Smooth muscle cell (in vitro differentiated cells): ENCODE measurements around the gene CACNA1B. TPM values are rescaled to one million over a fixed set of nuclear protein-coding genes. Genes with fewer than 3 reads are reported as not detected.

Experiments used
- DNase-seq: peaks from one replicate; lab custom pipeline; 2025; ENCODE audit not compliant: unreplicated experiment; lab: John Stamatoyannopoulos, UW
- H2AFZ ChIP-seq: fragments of 200-600 bp; sonication (generic); 2 replicates; pipeline ENCODE4 v1.6.0; 2016; ENCODE audit warnings: antibody characterized with exemption, low read depth, mild to moderate bottlenecking
- H3F3A ChIP-seq: fragments of 200-600 bp; sonication (generic); 2 replicates; pipeline ENCODE4 v1.6.0; 2017; ENCODE audit warnings: antibody characterized with exemption, low read depth
- H3K27ac ChIP-seq: fragments of 200-600 bp; sonication (generic); 2 replicates; pipeline ENCODE4 v1.5.1; 2016; ENCODE audit warnings: low read depth, mild to moderate bottlenecking
- H3K27me3 ChIP-seq: fragments of 200-600 bp; sonication (generic); 2 replicates; pipeline ENCODE4 v1.6.1; 2016; ENCODE audit warnings: low read depth, mild to moderate bottlenecking
- H3K36me3 ChIP-seq: fragments of 200-600 bp; sonication (generic); 2 replicates; pipeline ENCODE4 v1.5.1; 2016; ENCODE audit warnings: low read depth
- H3K4me1 ChIP-seq: fragments of 200-600 bp; sonication (generic); 2 replicates; pipeline ENCODE4 v1.5.1; 2016; ENCODE audit warnings: low read depth
- H3K4me2 ChIP-seq: fragments of 200-600 bp; sonication (generic); 2 replicates; pipeline ENCODE4 v1.6.0; 2016; ENCODE audit warnings: mild to moderate bottlenecking
- H3K4me3 ChIP-seq: fragments of 200-600 bp; sonication (generic); 2 replicates; pipeline ENCODE4 v1.5.1; 2016; ENCODE audit warnings: mild to moderate bottlenecking
- H3K79me2 ChIP-seq: fragments of 200-600 bp; sonication (generic); 2 replicates; pipeline ENCODE4 v1.6.0; 2016; ENCODE audit warnings: low read depth, mild to moderate bottlenecking
- H3K9ac ChIP-seq: fragments of 200-600 bp; sonication (generic); 2 replicates; pipeline ENCODE4 v1.6.0; 2016; ENCODE audit warnings: low read depth
- H3K9me3 ChIP-seq: fragments of 200-600 bp; sonication (generic); replicated peaks from 2 replicates; pipeline ENCODE4 v1.5.1; 2016; ENCODE audit warnings: low read depth
- H4K20me1 ChIP-seq: fragments of 200-600 bp; sonication (generic); 2 replicates; pipeline ENCODE4 v1.6.0; 2016; ENCODE audit warnings: low read depth
- CTCF ChIP-seq: fragments of 200-600 bp; sonication (generic); IDR thresholded peaks from 2 replicates; pipeline ENCODE4 v1.5.1; 2017; ENCODE audit warnings: borderline replicate concordance, mild to moderate bottlenecking, antibody characterized with exemption; ENCODE audit not compliant: insufficient read depth, poor library complexity, severe bottlenecking
- WGBS: methylation state at CpG from one replicate; pipeline ENCODE4 v1.1.7; 2016; ENCODE audit warnings: low lambda C conversion rate; 5-methylcytosine and 5-hydroxymethylcytosine counted together
- polyA plus RNA-seq: library from polyadenylated mRNA; unstranded; fragments of >200 nt; fragmentation: Nextera tagmentation; extraction: Ambion mirVana; gene quantifications from 2 replicates; pipeline ENCODE4 v1.2.1, GENCODE V29; 2016
- total RNA-seq: library from RNA; depleted of rRNA; stranded (reverse); fragments of >200 nt; gene quantifications from 2 replicates; pipeline ENCODE4 v1.2.3, GENCODE V29; 2014

The CACNA1B gene
- total and polyA plus RNA-seq, 2 experiments from 2014 or later, result 0.09 to 0.23 TPM

DNA sequence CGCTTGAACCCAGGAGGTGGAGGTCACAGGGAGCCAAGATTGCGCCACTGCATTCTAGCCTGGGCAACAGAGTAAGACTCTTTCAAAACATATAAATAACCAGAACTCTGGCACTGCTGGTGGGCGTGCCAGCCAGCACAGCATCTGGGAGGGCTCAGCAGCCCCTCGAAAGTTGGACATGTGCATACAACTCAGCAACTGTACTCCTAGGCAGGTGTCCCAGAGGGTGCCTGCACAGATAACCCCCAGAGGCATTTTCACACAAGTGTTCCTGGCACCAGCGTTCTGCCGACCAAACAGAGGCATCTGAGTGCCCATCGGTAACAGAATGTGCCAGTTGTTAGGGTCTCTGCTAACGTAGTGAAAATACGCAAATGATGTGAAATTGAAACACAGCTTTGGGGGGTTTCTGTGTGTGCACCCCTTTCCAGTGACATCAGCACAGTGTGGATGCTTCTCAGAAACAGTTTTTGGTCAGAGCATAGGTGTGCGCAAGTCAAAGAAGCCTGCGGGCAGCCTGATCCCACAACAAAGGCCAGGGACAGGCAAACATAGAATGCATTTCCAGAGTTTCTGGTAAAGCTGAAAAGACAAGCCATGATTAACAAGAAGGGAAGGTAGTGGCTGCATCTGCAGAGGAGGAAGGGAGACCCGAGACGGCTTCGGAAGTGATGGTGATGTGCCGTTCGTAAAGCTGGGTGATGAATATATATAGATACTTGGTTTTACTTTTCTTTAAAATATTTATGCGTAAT lies 190.2 kb downstream of the CACNA1B start:
- Histone ChIP-seq H3F3A (no peaks in the 10 kb centered on the region), H3K4me1 (no peaks in the 10 kb centered on the region), H3K9ac (no peak overlapping the region), H3K27me3 (no peaks in the 10 kb centered on the region), H3K27ac (no peak overlapping the region), H2AFZ (no peak overlapping the region), H3K36me3 (no peaks in the 10 kb centered on the region), H4K20me1 (no peaks in the 10 kb centered on the region), H3K9me3 (no peaks in the 10 kb centered on the region), H3K4me2 (no peak overlapping the region), H3K79me2 (no peaks in the 10 kb centered on the region), H3K4me3 (no peak overlapping the region)
- 92% methylated on average over 17 of the region's 17 CpGs for WGBS
- no peak for TF ChIP-seq CTCF
- DNase-seq, result no peak

DNA sequence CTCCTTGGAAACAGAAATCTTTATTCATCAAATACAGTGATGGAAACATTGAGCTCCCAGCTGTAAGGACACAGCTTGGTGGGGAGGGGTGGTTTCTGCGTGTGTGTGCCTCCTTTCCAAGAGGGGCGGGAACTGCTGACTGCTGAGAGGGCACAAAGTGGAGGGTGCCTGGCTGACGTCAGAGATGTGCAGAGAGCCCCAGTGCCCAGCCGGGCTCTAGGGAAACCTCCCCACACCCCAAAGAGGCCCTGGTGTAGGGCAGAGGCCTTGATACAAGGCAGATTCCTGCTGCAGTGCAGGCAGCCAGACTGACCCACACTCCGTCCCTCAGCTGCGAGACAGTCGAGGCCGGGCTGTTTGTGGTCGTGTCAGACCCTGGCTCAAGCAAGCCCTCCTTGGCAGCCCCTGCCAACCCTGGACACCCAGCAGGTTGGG lies 191.0 kb downstream of the CACNA1B start:
- no peak overlapping the region for H2AFZ ChIP-seq
- no peak overlapping the region for H3K4me3 ChIP-seq
- H3F3A ChIP-seq, result no peaks in the 10 kb centered on the region
- H3K27me3 ChIP-seq, result no peaks in the 10 kb centered on the region
- H3K4me2 ChIP-seq, result no peak overlapping the region
- no peak overlapping the region for H3K9ac ChIP-seq
- no peaks in the 10 kb centered on the region for H3K36me3 ChIP-seq
- DNase-seq, result no peak
- TF ChIP-seq CTCF, result no peak
- H3K9me3 ChIP-seq, result no peaks in the 10 kb centered on the region
- H3K79me2 ChIP-seq, result no peaks in the 10 kb centered on the region
- WGBS, result 65% methylated on average over 9 of the region's 9 CpGs
- H4K20me1 ChIP-seq, result no peaks in the 10 kb centered on the region
- no peaks in the 10 kb centered on the region for H3K4me1 ChIP-seq
- no peak overlapping the region for H3K27ac ChIP-seq

GRCh38 chr9:138069731-138070456 lies 192.3 kb downstream of the CACNA1B start:
- no peak for TF ChIP-seq CTCF
- Histone ChIP-seq H3K4me3 (no peak overlapping the region), H3K9me3 (no peaks in the 10 kb centered on the region), H3F3A (no peaks in the 10 kb centered on the region), H3K27ac (no peak overlapping the region), H3K4me1 (no peaks in the 10 kb centered on the region), H3K27me3 (no peaks in the 10 kb centered on the region), H3K79me2 (no peaks in the 10 kb centered on the region), H3K36me3 (no peaks in the 10 kb centered on the region), H2AFZ (no peak overlapping the region), H3K9ac (no peak overlapping the region), H4K20me1 (no peaks in the 10 kb centered on the region), H3K4me2 (no peak overlapping the region)
- WGBS, result 88% methylated on average over 18 of the region's 18 CpGs
- no peak for DNase-seq

DNA sequence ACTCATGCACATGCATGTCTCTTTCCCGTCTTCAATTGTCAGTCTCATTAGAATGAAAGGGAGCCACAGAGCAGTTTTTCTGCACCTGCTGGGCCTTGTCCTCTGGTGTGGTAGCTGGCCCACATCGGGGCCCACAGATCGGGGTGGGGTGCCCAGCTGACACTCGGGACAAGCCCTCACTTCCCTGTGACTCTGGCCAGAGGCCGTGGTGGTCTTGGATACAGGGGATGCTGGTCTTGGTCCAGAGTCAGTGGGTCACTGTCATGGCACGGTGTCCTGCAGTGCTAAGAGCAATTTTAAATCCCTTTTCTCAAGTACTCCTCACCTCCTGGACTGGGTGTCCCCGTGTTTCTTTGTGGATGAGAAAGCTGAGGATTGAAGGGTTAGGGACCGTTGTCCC lies 193.2 kb downstream of the CACNA1B start:
- Histone ChIP-seq H3K9me3 (no peaks in the 10 kb centered on the region), H2AFZ (no peak overlapping the region), H3K4me3 (no peak overlapping the region), H3K4me2 (no peak overlapping the region), H4K20me1 (no peaks in the 10 kb centered on the region), H3K4me1 (no peaks in the 10 kb centered on the region), H3K27me3 (no peaks in the 10 kb centered on the region), H3K27ac (no peak overlapping the region), H3K9ac (no peak overlapping the region), H3K79me2 (no peaks in the 10 kb centered on the region), H3F3A (no peaks in the 10 kb centered on the region), H3K36me3 (no peaks in the 10 kb centered on the region)
- TF ChIP-seq CTCF, result no peak
- DNase-seq, result no peak
- 89% methylated on average over 8 of the region's 8 CpGs for WGBS
